GM19043 (cell line): ENCODE measurements around the gene KIF3C.
"Not testable (repeated sequence)": the region's sequence is repeated elsewhere in the genome, so short reads cannot be mapped to it uniquely, and the experiment has no call there.

ENCODE experiments used
- ATAC-seq: cut with Tn5 transposase; IDR thresholded peaks from one replicate; pipeline ENCODE4 v1.9.1; 2021; ENCODE audit warnings: low read depth; ENCODE audit not compliant: unreplicated experiment

KIF3C gene

DNA sequence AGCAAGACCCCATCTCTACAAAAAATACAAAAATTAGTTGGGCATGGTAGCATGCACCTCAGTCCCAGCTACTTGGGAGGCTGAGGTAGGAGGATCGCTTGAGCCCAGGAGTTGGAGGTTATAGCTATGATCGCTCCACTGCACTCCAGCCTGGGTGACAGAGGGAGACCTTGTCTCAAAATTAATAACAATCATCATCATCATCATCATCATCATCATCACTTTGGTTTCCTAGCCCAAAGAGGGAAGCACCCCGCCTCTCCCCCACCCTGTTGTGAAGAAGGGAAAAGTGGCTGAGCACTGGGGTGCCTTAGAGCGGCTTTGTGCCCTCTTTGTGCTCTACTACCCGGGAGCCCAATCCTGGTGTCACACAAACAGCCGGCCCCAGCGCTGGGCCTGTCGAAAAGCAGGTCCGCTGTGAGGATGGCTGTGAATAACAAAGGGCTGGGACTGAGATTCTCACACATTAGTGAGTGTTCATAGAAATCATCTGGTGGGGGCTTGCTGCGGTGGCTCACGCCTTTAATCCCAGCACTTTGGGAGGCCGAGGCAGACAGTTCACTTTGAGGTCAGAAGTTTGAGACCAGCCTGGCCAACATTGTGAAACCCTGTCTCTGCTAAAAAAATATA, 61.4 kb downstream of the KIF3C start:
- no peak for ATAC-seq

DNA sequence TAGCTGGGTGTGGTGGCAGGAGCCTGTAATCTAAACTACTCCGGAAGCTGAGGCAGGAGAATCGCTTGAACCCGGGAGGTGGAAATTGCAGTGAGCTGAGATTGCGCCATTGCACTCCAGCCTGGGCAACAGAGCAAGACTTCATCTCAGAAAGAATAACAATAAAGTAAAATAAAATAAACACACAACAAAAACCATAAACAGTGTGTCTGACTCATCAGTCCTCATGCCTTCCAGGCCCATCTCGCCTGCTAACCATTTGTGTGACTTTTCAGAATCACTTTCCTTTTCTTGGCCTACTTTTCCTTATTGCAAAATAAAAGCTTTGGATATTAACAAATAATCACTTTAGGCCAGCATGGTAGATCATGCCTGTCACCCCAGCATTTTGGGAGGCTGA, 62.0 kb downstream of the KIF3C start:
- ATAC-seq = no peak

DNA sequence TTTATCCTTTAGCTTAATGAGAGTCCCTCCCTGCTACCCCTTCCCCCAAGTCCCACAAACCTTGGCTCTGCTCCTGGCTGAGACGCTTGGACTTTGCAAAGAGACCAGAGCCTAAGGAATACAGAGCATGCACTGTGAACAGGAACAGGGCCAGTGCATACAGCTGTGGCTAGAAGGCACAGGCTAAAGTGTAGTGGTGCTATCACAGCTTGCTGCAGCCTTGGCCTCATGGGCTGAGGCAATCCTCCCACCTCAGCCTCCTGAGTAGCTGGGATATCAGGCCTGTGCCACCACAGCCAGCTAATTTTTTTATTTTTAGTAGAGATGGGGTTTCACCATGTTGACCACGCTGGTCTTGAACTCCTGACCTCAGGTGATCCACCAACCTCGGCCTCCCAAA, 64.5 kb downstream of the KIF3C start:
- ATAC-seq = no peak

DNA sequence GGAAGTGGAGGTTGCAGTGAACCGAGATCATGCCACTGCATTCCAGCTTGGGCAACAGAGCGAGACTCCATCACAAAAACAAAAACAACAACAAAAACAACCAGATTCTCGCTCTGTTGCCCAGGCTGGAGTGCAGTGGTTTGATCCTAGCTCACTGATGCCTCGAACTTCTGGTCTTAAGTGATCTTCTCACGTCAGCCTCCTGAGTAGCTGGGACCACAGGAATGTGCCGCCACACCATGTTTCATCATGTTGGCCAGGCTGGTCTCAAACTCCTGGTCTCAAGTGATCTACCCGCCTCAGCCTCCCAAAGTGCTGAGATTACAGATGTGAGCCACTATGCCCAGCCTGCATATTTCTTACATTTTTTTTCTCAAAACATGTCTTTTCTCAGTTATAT, 64.9 kb downstream of the KIF3C start:
- ATAC-seq = not testable (repeated sequence)

DNA sequence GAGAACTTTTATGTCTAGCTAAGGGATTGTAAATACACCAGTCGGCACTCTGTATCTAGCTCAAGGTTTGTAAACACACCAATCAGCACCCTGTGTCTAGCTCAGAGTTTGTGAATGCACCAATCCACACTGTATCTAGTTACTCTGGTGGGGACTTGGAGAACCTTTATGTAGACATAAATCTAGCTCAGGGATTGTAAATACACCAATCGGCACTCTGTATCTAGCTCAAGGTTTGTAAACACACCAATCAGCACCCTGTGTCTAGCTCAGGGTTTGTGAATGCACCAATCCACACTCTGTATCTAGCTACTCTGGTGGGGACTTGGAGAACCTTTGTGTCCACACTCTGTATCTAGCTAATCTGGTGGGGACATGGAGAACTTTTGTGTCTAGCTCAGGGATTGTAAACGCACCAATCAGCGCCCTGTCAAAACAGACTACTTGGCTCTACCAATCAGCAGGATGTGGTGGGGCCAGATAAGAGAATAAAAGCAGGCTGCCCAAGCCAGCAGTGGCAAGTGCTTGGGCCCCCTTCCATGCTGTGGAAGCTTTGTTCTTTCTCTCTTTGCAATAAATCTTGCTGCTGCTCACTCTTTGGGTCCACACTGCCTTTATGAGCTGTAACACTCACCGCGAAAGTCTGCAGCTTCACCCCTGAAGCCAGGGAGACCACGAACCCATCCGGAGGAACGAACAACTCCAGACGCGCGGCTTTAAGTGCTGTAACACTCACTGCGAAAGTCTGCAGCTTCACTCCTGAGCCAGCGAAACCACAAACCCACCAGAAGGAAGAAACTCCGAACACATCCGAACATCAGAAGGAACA, 66.1 kb downstream of the KIF3C start:
- ATAC-seq = not testable (repeated sequence)

- ATAC-seq = not testable (repeated sequence)
Observed at GRCh38 chr2:25915411-25915810, 66.9 kb downstream of the KIF3C start.

DNA sequence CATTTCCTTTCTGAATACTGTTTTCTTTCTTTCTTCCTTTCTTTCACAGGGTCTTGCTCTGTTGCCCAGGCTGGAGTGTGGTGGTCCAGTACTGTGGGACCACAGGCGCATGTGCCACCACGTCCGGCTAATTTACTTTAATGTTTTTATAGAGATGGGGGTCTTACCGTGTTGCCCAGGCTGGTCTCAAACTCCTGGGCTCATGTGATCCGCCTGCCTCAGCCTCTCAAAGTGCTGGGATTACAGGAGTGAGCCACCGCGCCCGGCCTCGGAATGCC, 68.7 kb downstream of the KIF3C start:
- not testable (repeated sequence) for ATAC-seq

DNA sequence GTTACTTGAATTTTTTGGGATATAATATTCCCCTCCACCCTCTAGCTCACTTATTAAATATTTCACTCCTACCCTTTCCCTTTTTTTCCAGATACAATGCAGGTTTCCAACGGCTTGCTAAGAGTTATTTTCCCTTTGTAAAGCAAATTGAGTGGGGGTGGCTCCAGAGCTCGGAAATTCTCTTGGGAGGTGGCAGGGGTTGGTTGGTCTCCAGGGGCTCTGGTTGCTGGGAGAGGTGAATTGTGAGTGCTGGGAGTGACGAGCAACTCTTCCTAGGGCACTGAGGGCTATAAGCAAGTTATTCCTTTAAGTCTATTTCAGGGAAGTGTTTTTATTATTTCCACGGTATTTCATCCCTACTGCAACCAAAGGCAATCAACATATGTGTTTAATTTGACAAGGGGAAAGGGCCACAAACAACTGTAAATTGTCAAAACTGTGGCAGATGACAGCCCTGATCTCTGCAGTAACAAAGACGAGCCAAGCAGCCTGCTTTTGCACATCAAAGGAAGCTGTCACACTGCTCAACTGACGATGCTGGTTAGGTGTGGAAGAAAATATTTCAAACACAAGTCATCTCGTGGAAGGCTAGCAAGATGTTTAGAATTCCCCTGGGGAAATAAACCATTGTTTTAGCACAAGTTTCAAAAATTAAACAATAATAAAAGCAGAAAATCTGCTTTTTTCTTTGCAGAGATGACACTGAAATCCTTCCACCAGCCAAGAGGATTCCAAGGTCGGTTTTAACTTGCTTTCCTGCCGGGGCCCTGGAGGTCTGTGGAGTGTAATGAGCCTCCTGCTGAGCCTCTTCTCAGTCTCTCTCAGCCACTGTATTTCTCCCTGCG, 69.2 kb downstream of the KIF3C start:
- ATAC-seq = no peak

DNA sequence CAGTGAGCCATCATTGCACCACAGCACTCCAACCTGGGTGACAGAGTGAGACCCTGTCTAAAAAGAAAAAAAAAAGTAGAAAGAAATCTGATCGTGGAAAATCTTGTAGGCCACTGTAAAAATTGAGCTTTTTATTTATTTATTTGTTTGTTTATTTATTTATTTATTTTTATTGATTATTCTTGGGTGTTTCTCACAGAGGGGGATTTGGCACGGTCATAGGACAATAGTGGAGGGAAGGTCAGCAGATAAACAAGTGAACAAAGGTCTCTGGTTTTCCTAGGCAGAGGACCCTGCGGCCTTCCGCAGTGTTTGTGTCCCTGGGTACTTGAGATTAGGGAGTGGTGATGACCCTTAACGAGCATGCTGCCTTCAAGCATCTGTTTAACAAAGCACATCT, 72.7 kb downstream of the KIF3C start:
- not testable (repeated sequence) for ATAC-seq

DNA sequence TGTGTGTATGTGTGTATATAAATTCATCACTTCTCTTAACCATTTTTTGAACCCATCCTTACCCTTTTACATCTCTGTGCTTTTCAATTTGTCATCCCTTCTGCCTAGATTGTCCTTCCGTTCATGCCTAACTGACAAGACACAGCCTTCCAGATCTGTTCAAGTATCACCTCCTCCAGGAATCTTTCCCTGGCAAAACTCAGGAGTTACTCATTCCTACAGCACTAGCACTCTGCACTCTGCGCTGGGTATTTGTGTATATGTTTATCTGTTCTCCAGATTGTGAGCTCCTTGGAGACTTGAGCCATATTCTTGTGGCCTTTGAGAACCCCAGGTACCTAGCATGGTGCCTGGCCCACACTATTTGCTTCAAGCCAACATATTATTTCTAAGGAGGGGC, 77.2 kb downstream of the KIF3C start:
- no peak for ATAC-seq

GRCh38 chr2:25903216-25903776, 79.0 kb downstream of the KIF3C start:
- no peak for ATAC-seq

DNA sequence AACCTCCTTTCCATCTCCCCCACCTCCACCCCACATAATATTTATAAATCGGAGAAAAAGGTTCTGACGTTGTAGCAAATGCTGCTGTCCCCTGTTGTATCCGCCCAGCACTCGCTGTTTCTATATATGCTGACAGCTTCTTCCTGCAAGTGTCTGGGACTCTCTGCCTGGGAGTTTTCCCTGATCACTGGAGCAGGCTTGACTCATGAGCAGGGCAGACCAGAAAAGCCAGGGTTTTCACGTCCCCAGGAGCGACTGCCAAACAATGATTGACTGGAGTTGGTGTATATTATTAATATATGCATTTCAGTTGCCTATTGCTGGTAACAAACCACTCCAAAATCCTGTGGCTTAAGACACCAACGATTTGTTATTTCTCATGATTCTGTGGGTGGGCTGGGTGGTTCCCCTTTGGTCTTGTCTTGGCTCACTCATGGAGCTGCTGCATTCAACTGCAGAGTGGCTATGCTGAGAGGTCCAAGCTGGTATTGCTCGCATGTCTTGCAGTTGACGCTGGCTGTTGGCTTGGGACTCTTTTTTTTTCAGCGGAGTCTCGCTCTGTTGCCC, 82.8 kb downstream of the KIF3C start:
- ATAC-seq = no peak

DNA sequence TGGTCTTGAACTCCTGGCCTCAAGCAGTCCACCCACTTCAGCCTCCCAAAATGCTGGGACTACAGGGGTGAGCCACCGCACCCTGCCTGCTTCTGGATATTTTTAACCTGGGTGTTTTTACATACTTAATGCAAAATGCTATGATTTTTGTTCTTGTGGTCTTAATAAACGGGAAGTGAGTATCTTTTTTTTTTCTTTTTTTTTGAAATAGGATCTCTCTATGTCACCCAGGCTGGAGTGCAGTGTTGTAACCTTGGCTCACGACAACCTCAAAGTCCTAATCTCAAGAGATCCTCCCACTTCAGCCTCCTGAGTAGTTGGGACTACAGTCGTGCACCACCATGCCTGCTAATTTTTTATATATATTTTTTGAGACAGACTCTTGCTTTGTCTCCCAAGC, 84.8 kb downstream of the KIF3C start:
- no peak for ATAC-seq

DNA sequence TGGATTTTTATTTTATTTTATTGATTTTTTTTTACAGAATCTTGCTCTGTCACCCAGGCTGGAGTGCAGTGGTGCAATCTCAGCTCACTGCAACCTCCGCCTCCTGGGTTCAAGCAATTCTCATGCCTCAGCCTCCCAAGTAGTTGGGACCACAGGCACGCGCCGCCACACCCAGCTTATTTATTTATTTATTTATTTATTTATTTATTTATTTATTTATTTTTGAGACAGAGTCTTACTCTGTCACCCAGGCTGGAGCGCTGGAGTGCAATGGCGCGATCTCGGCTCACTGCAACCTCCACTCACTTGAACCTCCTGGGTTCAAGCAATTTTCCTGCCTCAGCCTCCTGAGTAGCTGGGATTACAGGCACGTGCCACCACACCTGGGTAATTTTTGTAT, 86.0 kb downstream of the KIF3C start:
- ATAC-seq = not testable (repeated sequence)

- ATAC-seq = no peak
Observed at GRCh38 chr2:25895610-25896009, 86.7 kb downstream of the KIF3C start.

GRCh38 chr2:25895018-25895417, 87.3 kb downstream of the KIF3C start:
- ATAC-seq = no peak

- no peak for ATAC-seq
Observed at GRCh38 chr2:25894135-25894830, 88.0 kb downstream of the KIF3C start.

DNA sequence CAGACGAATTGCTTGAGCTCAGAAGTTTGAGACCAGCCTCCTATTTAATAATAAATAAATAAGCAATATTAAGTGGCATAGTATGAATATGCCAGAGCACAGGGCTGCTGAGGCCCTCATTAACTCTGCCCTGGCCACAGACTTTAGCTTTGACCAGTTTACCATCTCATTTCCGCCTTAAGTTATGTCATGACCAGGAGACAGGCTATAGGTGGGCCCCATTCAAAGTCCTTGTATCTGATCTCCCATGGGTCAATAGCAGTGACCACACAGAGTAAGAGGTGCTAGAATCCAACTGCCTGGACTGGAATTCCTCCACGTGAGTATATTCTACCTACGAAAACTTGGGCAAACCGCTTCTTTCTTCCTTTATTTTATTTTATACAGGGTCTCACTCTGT, 90.6 kb downstream of the KIF3C start:
- no peak for ATAC-seq

- ATAC-seq = no peak
Observed at GRCh38 chr2:25887624-25888242, 94.6 kb downstream of the KIF3C start.

DNA sequence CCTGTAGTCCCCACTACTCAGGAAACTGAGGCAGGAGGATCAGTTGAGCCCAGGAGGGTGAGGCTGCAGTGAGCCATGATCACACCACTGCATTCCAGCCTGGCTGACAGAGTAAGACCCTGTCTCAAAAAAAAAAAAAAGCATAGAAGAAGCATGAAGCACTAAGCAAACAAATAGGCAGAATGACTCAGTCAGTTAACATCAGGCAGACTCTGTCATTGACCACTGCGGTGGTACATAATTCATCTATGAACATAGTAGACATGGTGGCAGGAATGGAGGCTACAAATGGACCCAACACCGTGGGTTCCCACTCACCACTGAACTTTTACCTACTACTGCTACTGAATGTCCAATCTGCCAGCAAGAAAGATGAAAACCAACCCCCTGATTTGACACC, 96.4 kb downstream of the KIF3C start:
- ATAC-seq = no peak
